Measurements from ENCODE around the gene STXBP6. TPM values are rescaled to one million over a fixed set of nuclear protein-coding genes. Genes with fewer than 3 reads are reported as not detected.
"Not testable (repeated sequence)": the region's sequence is repeated elsewhere in the genome, so short reads cannot be mapped to it uniquely, and the experiment has no call there.

The STXBP6 gene
- total and polyA plus RNA-seq, 7 experiments from 2014 or later: not detected

DNA sequence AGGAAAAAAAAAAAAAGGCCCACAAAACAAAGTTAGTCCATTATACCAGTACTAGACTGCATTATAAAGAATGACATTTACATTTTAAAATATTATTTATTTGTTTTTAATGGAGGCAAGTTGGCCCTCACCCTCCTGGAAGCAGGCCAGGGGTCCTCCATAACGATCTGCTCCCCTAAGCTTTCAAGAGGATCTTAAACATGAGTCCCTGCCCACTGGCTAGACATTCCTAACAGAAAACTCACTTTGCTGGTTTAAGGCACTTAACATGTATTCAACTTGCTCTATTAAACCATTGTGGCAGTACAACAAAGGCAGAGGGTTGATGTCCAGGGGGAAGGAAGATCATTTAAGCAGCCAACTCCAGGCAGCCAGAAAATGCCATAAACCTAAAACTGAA is 111.4 kb downstream of the STXBP6 start:
- intact Hi-C loops (cut with micrococcal nuclease): no loop called here
- no peaks in the 10 kb centered on the region for H3K27me3 ChIP-seq (ENCODE audit: control insufficient read depth in 2 of 2, insufficient read depth in 2 of 2, low read length in 2 of 2)
- CTCF ChIA-PET: no interaction called here
- no peaks in the 10 kb centered on the region for H3K4me1 ChIP-seq (ENCODE audit: control insufficient read depth in 2 of 2, insufficient read depth in 2 of 2, low read length in 2 of 2)
- H3K4me3 ChIP-seq (ENCODE audit: low read length): no peak overlapping the region
- Mint-ChIP-seq H3K27ac (no peak overlapping the region), H3K36me3 (no peaks in the 10 kb centered on the region), H3K4me1 (no peaks in the 10 kb centered on the region), H3K4me3 (no peak overlapping the region), H3K9me3 (no peaks in the 10 kb centered on the region), H3K27me3 (peaks cover 0 to 11% (median 3%) of the 10 kb centered on the region in 5 donors)
- POLR2A ChIA-PET: no interaction called here
- H3K36me3 ChIP-seq (ENCODE audit: control insufficient read depth in 2 of 3, insufficient read depth in 3 of 3, low read length in 3 of 3): no peaks in the 10 kb centered on the region
- ATAC-seq: no peak
- H3K9me3 ChIP-seq (ENCODE audit: control insufficient read depth in 2 of 3, low read length in 3 of 3): no peaks in the 10 kb centered on the region
- H3K27ac ChIP-seq (ENCODE audit: low read depth, low read length): no peak overlapping the region
- DNase-seq: no peak

DNA sequence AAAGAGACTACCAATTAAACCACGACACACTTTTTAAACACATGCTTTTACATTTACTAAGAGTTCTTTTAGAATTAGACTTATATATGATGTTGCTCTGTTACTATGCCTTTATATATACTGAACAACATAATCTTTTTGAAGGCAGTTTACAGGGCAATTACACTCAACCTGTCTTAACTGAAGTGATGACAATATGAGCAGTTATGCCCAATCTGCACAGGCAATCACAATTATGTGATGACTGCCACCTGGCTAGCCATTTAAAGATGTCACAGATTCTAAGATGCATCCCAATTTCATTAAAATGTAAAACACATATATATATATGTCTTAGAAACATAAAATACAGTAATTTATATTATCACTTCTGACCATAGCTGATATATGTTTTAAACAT is 112.6 kb downstream of the STXBP6 start:
- no peak overlapping the region for H3K27ac Mint-ChIP-seq
- CTCF ChIA-PET: no interaction called here

DNA sequence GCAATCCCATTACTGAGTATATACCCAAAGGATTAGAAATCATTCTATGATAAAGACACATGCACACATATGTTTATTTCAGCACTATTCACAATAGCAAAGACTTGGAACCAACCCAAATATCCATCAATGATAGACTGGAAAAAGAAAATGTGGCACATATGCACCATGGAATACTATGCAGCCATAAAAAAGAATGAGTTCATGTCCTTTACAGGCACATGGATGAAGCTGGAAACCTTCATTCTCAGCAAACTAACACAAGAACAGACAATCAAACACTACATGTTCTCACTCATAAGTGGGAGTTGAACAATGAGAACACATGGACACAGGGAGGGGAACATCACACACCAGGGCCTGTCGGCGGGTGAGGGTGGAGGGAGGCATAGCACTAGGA is 113.2 kb downstream of the STXBP6 start:
- intact Hi-C loops (cut with micrococcal nuclease); POLR2A ChIA-PET; H3K36me3 Mint-ChIP-seq; CTCF ChIA-PET; ATAC-seq; H3K27me3 ChIP-seq (ENCODE audit: control insufficient read depth in 2 of 2, insufficient read depth in 2 of 2, low read length in 2 of 2); H3K27ac Mint-ChIP-seq; H3K4me1 Mint-ChIP-seq; DNase-seq; H3K4me3 Mint-ChIP-seq; H3K36me3 ChIP-seq (ENCODE audit: control insufficient read depth in 2 of 3, insufficient read depth in 3 of 3, low read length in 3 of 3); H3K9me3 ChIP-seq (ENCODE audit: control insufficient read depth in 2 of 3, low read length in 3 of 3); H3K4me3 ChIP-seq (ENCODE audit: low read length); H3K9me3 Mint-ChIP-seq; H3K27ac ChIP-seq (ENCODE audit: low read depth, low read length); H3K4me1 ChIP-seq (ENCODE audit: control insufficient read depth in 2 of 2, insufficient read depth in 2 of 2, low read length in 2 of 2): not testable (repeated sequence)
- peaks cover 2 to 22% (median 12%) of the 10 kb centered on the region in 5 donors for H3K27me3 Mint-ChIP-seq

More for the DNA sequence above, 112.6 kb downstream of the STXBP6 start:
- H3K9me3 ChIP-seq (ENCODE audit: control insufficient read depth in 2 of 3, low read length in 3 of 3): no peaks in the 10 kb centered on the region
- H3K4me1 Mint-ChIP-seq: no peaks in the 10 kb centered on the region
- DNase-seq (no peak), ATAC-seq (no peak)
- intact Hi-C loops (cut with micrococcal nuclease): no loop called here
- no peak overlapping the region for H3K27ac ChIP-seq (ENCODE audit: low read depth, low read length)
- H3K4me3 Mint-ChIP-seq: no peak overlapping the region
- H3K4me1 ChIP-seq (ENCODE audit: control insufficient read depth in 2 of 2, insufficient read depth in 2 of 2, low read length in 2 of 2): no peaks in the 10 kb centered on the region
- no peaks in the 10 kb centered on the region for H3K36me3 ChIP-seq (ENCODE audit: control insufficient read depth in 2 of 3, insufficient read depth in 3 of 3, low read length in 3 of 3)
- no peaks in the 10 kb centered on the region for H3K9me3 Mint-ChIP-seq
- no peaks in the 10 kb centered on the region for H3K27me3 ChIP-seq (ENCODE audit: control insufficient read depth in 2 of 2, insufficient read depth in 2 of 2, low read length in 2 of 2)
- H3K27me3 Mint-ChIP-seq: peaks cover 2 to 20% (median 10%) of the 10 kb centered on the region in 5 donors
- H3K36me3 Mint-ChIP-seq: no peaks in the 10 kb centered on the region
- POLR2A ChIA-PET: no interaction called here
- no peak overlapping the region for H3K4me3 ChIP-seq (ENCODE audit: low read length)

DNA sequence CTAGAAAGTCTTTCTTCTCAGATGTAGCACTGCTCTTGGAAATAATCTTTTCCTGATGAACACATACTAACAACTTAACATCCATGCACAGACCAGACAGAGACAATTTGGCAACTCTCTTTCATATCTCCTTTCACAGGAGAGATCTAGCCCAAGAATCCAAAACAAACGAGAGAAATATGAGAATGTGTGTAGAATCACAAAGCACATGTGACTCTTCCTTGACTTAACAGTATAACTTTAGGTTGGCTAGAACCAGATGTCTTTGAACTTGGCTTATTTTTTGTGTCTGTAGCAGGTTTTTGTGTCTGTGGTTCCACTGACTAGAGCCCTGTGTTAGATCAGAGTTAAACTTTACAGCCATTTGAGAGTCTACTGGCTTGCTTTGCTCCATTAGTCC is 114.2 kb downstream of the STXBP6 start:
- Histone ChIP-seq H3K4me1 (ENCODE audit: control insufficient read depth in 2 of 2, insufficient read depth in 2 of 2, low read length in 2 of 2) (no peaks in the 10 kb centered on the region), H3K27ac (ENCODE audit: low read depth, low read length) (no peak overlapping the region), H3K9me3 (ENCODE audit: control insufficient read depth in 2 of 3, low read length in 3 of 3) (no peaks in the 10 kb centered on the region), H3K27me3 (ENCODE audit: control insufficient read depth in 2 of 2, insufficient read depth in 2 of 2, low read length in 2 of 2) (no peaks in the 10 kb centered on the region), H3K36me3 (ENCODE audit: control insufficient read depth in 2 of 3, insufficient read depth in 3 of 3, low read length in 3 of 3) (no peaks in the 10 kb centered on the region), H3K4me3 (ENCODE audit: low read length) (no peak overlapping the region)
- H3K4me3 Mint-ChIP-seq: no peak overlapping the region
- no peak for ATAC-seq
- H3K36me3 Mint-ChIP-seq: no peaks in the 10 kb centered on the region
- no peaks in the 10 kb centered on the region for H3K4me1 Mint-ChIP-seq
- no peak for DNase-seq
- CTCF ChIA-PET: no interaction called here
- no peak overlapping the region for H3K27ac Mint-ChIP-seq
- POLR2A ChIA-PET: no interaction called here
- intact Hi-C loops (cut with micrococcal nuclease): no loop called here
- no peaks in the 10 kb centered on the region for H3K9me3 Mint-ChIP-seq
- H3K27me3 Mint-ChIP-seq: peaks cover 2 to 27% (median 18%) of the 10 kb centered on the region in 5 donors

DNA sequence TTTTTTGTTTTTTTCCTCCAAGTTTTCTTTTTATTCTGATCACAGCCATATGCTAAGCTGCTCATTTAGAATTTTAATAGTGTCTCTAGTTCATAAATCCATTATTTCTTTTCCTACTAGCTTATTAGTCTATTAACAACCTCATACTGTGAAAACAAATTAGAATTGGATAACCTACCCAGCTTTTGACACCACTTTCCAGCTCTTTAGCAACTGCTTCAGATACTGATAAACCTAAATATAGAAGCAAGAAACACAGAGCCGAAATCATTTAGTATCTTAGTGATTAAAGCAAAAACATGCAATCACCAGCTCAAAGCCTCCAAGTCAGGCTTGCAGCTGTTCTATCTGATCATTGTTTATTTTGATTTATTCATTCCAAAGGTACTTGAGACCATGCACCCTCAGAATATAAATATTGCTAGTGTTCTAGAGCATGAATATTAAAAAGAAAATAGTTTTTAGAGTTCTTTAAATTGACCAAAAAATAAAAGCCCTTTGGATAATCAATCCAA is 121.5 kb downstream of the STXBP6 start:
- no peak overlapping the region for H3K27ac ChIP-seq (ENCODE audit: low read depth, low read length)
- no peak for DNase-seq
- Mint-ChIP-seq H3K27me3 (peaks cover 10 to 45% (median 32%) of the 10 kb centered on the region in 5 donors), H3K36me3 (no peaks in the 10 kb centered on the region), H3K27ac (no peak overlapping the region), H3K4me3 (no peak overlapping the region), H3K4me1 (no peaks in the 10 kb centered on the region), H3K9me3 (no peaks in the 10 kb centered on the region)
- no peaks in the 10 kb centered on the region for H3K27me3 ChIP-seq (ENCODE audit: control insufficient read depth in 2 of 2, insufficient read depth in 2 of 2, low read length in 2 of 2)
- POLR2A ChIA-PET: no interaction called here
- no peak overlapping the region for H3K4me3 ChIP-seq (ENCODE audit: low read length)
- no peaks in the 10 kb centered on the region for H3K4me1 ChIP-seq (ENCODE audit: control insufficient read depth in 2 of 2, insufficient read depth in 2 of 2, low read length in 2 of 2)
- ATAC-seq: no peak
- CTCF ChIA-PET: no interaction called here
- intact Hi-C loops (cut with micrococcal nuclease): no loop called here
- H3K36me3 ChIP-seq (ENCODE audit: control insufficient read depth in 2 of 3, insufficient read depth in 3 of 3, low read length in 3 of 3): no peaks in the 10 kb centered on the region
- H3K9me3 ChIP-seq (ENCODE audit: control insufficient read depth in 2 of 3, low read length in 3 of 3): no peaks in the 10 kb centered on the region

DNA sequence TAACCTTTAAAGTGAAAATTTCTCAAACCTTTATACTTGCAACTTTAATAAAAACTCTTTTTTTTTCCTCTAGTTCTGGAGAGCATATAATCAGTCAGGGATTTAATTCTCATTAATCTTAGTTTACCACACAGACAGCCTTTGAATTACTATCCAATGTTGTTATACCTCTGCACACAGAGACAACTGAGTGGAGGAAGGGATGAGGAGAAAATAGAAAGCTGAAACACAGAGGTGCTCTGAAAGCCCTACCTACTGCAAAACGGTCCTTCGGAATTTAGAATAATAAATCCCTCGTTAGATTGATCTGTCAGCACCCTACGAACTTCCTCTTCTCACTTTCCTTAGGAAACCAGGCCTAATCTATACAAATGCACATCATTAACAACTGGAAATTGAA is 122.1 kb downstream of the STXBP6 start:
- no peaks in the 10 kb centered on the region for H3K9me3 Mint-ChIP-seq
- intact Hi-C loops (cut with micrococcal nuclease): no loop called here
- CTCF ChIA-PET: no interaction called here
- no peak overlapping the region for H3K27ac ChIP-seq (ENCODE audit: low read depth, low read length)
- no peak overlapping the region for H3K4me3 Mint-ChIP-seq
- H3K27me3 Mint-ChIP-seq: peaks cover 10 to 45% (median 32%) of the 10 kb centered on the region in 5 donors
- POLR2A ChIA-PET: no interaction called here
- H3K27me3 ChIP-seq (ENCODE audit: control insufficient read depth in 2 of 2, insufficient read depth in 2 of 2, low read length in 2 of 2): no peaks in the 10 kb centered on the region
- no peaks in the 10 kb centered on the region for H3K36me3 Mint-ChIP-seq
- ATAC-seq (no peak), DNase-seq (no peak)
- H3K4me3 ChIP-seq (ENCODE audit: low read length): no peak overlapping the region
- no peaks in the 10 kb centered on the region for H3K9me3 ChIP-seq (ENCODE audit: control insufficient read depth in 2 of 3, low read length in 3 of 3)
- H3K4me1 ChIP-seq (ENCODE audit: control insufficient read depth in 2 of 2, insufficient read depth in 2 of 2, low read length in 2 of 2): no peaks in the 10 kb centered on the region
- no peak overlapping the region for H3K27ac Mint-ChIP-seq
- H3K4me1 Mint-ChIP-seq: no peaks in the 10 kb centered on the region
- no peaks in the 10 kb centered on the region for H3K36me3 ChIP-seq (ENCODE audit: control insufficient read depth in 2 of 3, insufficient read depth in 3 of 3, low read length in 3 of 3)

DNA sequence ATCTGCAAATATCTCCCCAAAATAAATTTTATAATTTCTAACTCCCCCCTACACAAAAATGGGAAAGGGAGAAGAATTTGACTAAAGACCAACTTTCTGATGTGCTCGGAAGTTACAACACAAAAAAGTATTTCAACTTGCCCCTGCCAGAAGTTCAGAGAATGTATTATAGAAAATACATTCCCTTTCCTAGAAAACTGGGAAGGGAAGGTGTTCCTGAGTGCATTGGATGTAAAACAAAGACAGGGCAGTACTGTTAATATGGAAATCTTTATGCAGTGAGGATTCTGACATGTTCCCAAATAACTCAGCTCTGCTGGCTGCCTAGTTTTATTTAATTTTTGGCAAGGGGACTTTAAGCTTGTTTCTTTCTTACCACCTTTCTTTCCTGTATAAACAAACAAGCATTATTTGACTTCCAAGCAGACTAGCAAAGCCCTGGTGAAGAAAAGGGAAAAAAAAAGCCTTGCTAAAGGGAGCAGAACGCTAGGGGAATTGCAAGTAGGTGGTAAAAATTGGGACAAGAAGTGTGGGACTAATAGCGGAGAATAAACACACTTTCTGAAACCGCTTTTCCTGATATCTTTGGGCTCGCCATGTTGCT is 124.1 kb downstream of the STXBP6 start:
- CTCF ChIA-PET: no interaction called here
- no peak for DNase-seq
- ATAC-seq: no peak
- Histone ChIP-seq H3K9me3 (ENCODE audit: control insufficient read depth in 2 of 3, low read length in 3 of 3) (no peaks in the 10 kb centered on the region), H3K4me3 (ENCODE audit: low read length) (no peak overlapping the region), H3K4me1 (ENCODE audit: control insufficient read depth in 2 of 2, insufficient read depth in 2 of 2, low read length in 2 of 2) (no peaks in the 10 kb centered on the region), H3K27me3 (ENCODE audit: control insufficient read depth in 2 of 2, insufficient read depth in 2 of 2, low read length in 2 of 2) (no peaks in the 10 kb centered on the region), H3K36me3 (ENCODE audit: control insufficient read depth in 2 of 3, insufficient read depth in 3 of 3, low read length in 3 of 3) (no peaks in the 10 kb centered on the region), H3K27ac (ENCODE audit: low read depth, low read length) (no peak overlapping the region)
- Mint-ChIP-seq H3K4me3 (no peak overlapping the region), H3K27me3 (peaks cover 10 to 46% (median 31%) of the 10 kb centered on the region in 5 donors), H3K36me3 (no peaks in the 10 kb centered on the region), H3K9me3 (no peaks in the 10 kb centered on the region), H3K4me1 (no peaks in the 10 kb centered on the region), H3K27ac (no peak overlapping the region)
- POLR2A ChIA-PET: no interaction called here
- intact Hi-C loops (cut with micrococcal nuclease): no loop called here
